Natural killer cell (primary cell): ENCODE results near the gene CD276. TPM values are rescaled to one million over a fixed set of nuclear protein-coding genes. Genes with fewer than 3 reads are reported as not detected.

ENCODE experiments used
- ATAC-seq, 3 donors: fragments of 150-1000 bp in 2 of 3; fragments of 200-7000 bp in 1 of 3; cut with Tn5 transposase; 1 replicate in 1 of 3; 2 replicates in 2 of 3; pipeline ENCODE4 v1.10.0; 2021; ENCODE audit warnings: mild to moderate bottlenecking in 2 of 3, moderate library complexity in 2 of 3
- DNase-seq, 2 donors: peaks; one replicate each; pipeline versions ENCODE4 v3.0.0 to v3.0.0-alpha.2; 2013 to 2021; ENCODE audit warnings: mixed read lengths in 1 of 2
- H3K27ac ChIP-seq: one replicate; pipeline ENCODE4 v1.5.1; 2013; ENCODE audit warnings: mild to moderate bottlenecking, low read length
- H3K27me3 ChIP-seq: one replicate; pipeline ENCODE4 v1.6.1; 2013; ENCODE audit warnings: low read length; ENCODE audit not compliant: control insufficient read depth, insufficient read depth
- H3K36me3 ChIP-seq: one replicate; pipeline ENCODE4 v1.6.1; 2013; ENCODE audit warnings: low read length; ENCODE audit not compliant: control insufficient read depth, insufficient read depth
- H3K4me1 ChIP-seq: one replicate; pipeline ENCODE4 v1.6.1; 2013; ENCODE audit warnings: low read length; ENCODE audit not compliant: control insufficient read depth, insufficient read depth
- H3K4me3 ChIP-seq: one replicate; pipeline ENCODE4 v1.5.1; 2013; ENCODE audit warnings: low read length
- H3K9me3 ChIP-seq: one replicate; pipeline ENCODE4 v1.6.1; 2013; ENCODE audit warnings: low read length; ENCODE audit not compliant: control insufficient read depth, insufficient read depth
- H3K27ac Mint-ChIP-seq, 2 donors: one replicate each; pipeline ENCODE4 v1.8.0; 2022; ENCODE audit warnings: mild to moderate bottlenecking in 2 of 2, mixed read lengths in 2 of 2, moderate library complexity in 1 of 2
- H3K27me3 Mint-ChIP-seq, 2 donors: one replicate each; pipeline ENCODE4 v1.8.0; 2022; ENCODE audit warnings: low read depth in 2 of 2, mixed read lengths in 2 of 2
- H3K36me3 Mint-ChIP-seq: one replicate; pipeline ENCODE4 v1.8.0; 2022; ENCODE audit warnings: mixed read lengths
- H3K4me1 Mint-ChIP-seq, 2 donors: one replicate each; pipeline ENCODE4 v1.8.0; 2022; ENCODE audit warnings: mixed read lengths in 2 of 2
- H3K4me3 Mint-ChIP-seq: one replicate; pipeline ENCODE4 v1.8.0; 2022; ENCODE audit warnings: mild to moderate bottlenecking, moderate library complexity, mixed read lengths
- H3K9me3 Mint-ChIP-seq, 2 donors: one replicate each; pipeline ENCODE4 v1.8.0; 2022; ENCODE audit warnings: mixed read lengths in 2 of 2
- CTCF ChIP-seq: fragments of 200-600 bp; IDR thresholded peaks from one replicate; pipeline ENCODE4 v1.8.0; 2022; ENCODE audit warnings: antibody characterized with exemption
- WGBS: methylation state at CpG from one replicate; pipeline ENCODE4 v1.1.7; 2013; ENCODE audit warnings: missing lambda C conversion rate; ENCODE audit not compliant: insufficient coverage; 5-methylcytosine and 5-hydroxymethylcytosine counted together
- intact Hi-C: fragments of 100-400 bp; cut with micrococcal nuclease; formaldehyde crosslinking; loops from one replicate; pipeline ENCODE4 v1.14.2; 2022
- total RNA-seq, 4 donors: library from RNA; stranded (reverse); fragments of 120-200 nt in 1 of 4; gene quantifications; one replicate each; pipeline versions ENCODE4 v1.2.3 to v1.2.4, GENCODE V29; 2013 to 2022

CD276 gene
- total RNA-seq, 3 donors from 2014 or later (not counting 1 experiment from before 2014, with no cell fraction given), result not detected

GRCh38 chr15:73751899-73752805, 68.0 kb downstream of the CD276 start:
- Mint-ChIP-seq H3K27me3 (peaks cover 47 to 55% of the 10 kb centered on the region in 2 donors), H3K27ac (no peak overlapping the region), H3K4me3 (no peak overlapping the region), H3K36me3 (no peaks in the 10 kb centered on the region), H3K9me3 (no peaks in the 10 kb centered on the region), H3K4me1 (no peaks in the 10 kb centered on the region)
- Histone ChIP-seq H3K9me3 (no peaks in the 10 kb centered on the region), H3K27ac (no peak overlapping the region), H3K4me3 (no peak overlapping the region), H3K27me3 (peaks cover 7% of the 10 kb centered on the region), H3K4me1 (no peaks in the 10 kb centered on the region), H3K36me3 (no peaks in the 10 kb centered on the region)
- DNase-seq (no peak), ATAC-seq (no peak)
- TF ChIP-seq CTCF, result no peak
- 2% methylated on average over 76 of the region's 79 CpGs for WGBS
- intact Hi-C loops, result no loop called here

- Mint-ChIP-seq H3K27me3 (peaks cover 48 to 50% of the 10 kb centered on the region in 2 donors), H3K4me3 (no peak overlapping the region), H3K36me3 (no peaks in the 10 kb centered on the region), H3K4me1 (no peaks in the 10 kb centered on the region), H3K9me3 (no peaks in the 10 kb centered on the region), H3K27ac (no peak overlapping the region)
- H3K9me3 ChIP-seq, result no peaks in the 10 kb centered on the region
- H3K27ac ChIP-seq, result no peak overlapping the region
- no peak for TF ChIP-seq CTCF
- intact Hi-C loops, result no loop called here
- 1% methylated on average over 56 of the region's 56 CpGs for WGBS
- H3K27me3 ChIP-seq, result peaks cover 7% of the 10 kb centered on the region
- no peak for DNase-seq
- H3K36me3 ChIP-seq, result no peaks in the 10 kb centered on the region
- no peak overlapping the region for H3K4me3 ChIP-seq
- no peak for ATAC-seq
- no peaks in the 10 kb centered on the region for H3K4me1 ChIP-seq
Observed at GRCh38 chr15:73752806-73753193, 68.6 kb downstream of the CD276 start.

GRCh38 chr15:73753250-73754130, 69.3 kb downstream of the CD276 start, which contains the start of gene INSYN1:
Gene INSYN1, minus strand, starts transcription at chr15:73753351. Its CDS starts 2,221 bp downstream, at chr15:73751130.
- Mint-ChIP-seq H3K4me3 (no peak within 1 kb of the TSS), H3K9me3 (no peaks in the 10 kb centered on the region), H3K36me3 (no peaks in the 10 kb centered on the region), H3K27me3 (peaks cover 48 to 52% of the 10 kb centered on the region in 2 donors), H3K27ac (no peak within 1 kb of the TSS), H3K4me1 (no peaks in the 10 kb centered on the region)
- H3K27ac ChIP-seq, result no peak within 1 kb of the TSS
- no peaks in the 10 kb centered on the region for H3K36me3 ChIP-seq
- intact Hi-C loops, result no loop called here
- TF ChIP-seq CTCF, result no peak
- no peaks in the 10 kb centered on the region for H3K9me3 ChIP-seq
- 14% methylated on average over 44 of the region's 44 CpGs for WGBS
- H3K27me3 ChIP-seq, result peaks cover 7% of the 10 kb centered on the region
- H3K4me3 ChIP-seq, result no peak within 1 kb of the TSS
- H3K4me1 ChIP-seq, result no peaks in the 10 kb centered on the region
- ATAC-seq (no peak), DNase-seq (no peak)
